Type B pancreatic cell (in vitro differentiated cells): Measurements from ENCODE around the gene ZNF501. TPM values are rescaled to one million over a fixed set of nuclear protein-coding genes. Genes with fewer than 3 reads are reported as not detected.

Source experiments
- DNase-seq: peaks from one replicate; pipeline ENCODE4 v3.0.0; 2021; ENCODE audit warnings: mixed read lengths; ENCODE audit not compliant: unreplicated experiment; ENCODE audit errors: extremely low spot score
- H3K27ac Mint-ChIP-seq: 2 replicates; pipeline ENCODE4 v1.8.0; 2021; ENCODE audit warnings: mild to moderate bottlenecking, mixed read lengths
- H3K27me3 Mint-ChIP-seq: 2 replicates; pipeline ENCODE4 v1.8.0; 2021; ENCODE audit warnings: mixed read lengths
- H3K36me3 Mint-ChIP-seq: 2 replicates; pipeline ENCODE4 v1.8.0; 2021; ENCODE audit warnings: mixed read lengths
- H3K4me1 Mint-ChIP-seq: one replicate; pipeline ENCODE4 v1.8.0; 2021; ENCODE audit warnings: mixed read lengths; ENCODE audit not compliant: unreplicated experiment
- H3K4me3 Mint-ChIP-seq: 2 replicates; pipeline ENCODE4 v1.8.0; 2021; ENCODE audit warnings: mild to moderate bottlenecking, mixed read lengths
- H3K9me3 Mint-ChIP-seq: 2 replicates; pipeline ENCODE4 v1.8.0; 2021; ENCODE audit warnings: mixed read lengths
- CTCF ChIP-seq: fragments of 200-600 bp; sonication (generic); conservative IDR thresholded peaks from 2 replicates; pipeline ENCODE4 v1.5.0; 2021; ENCODE audit warnings: antibody characterized with exemption, mild to moderate bottlenecking
- total RNA-seq: library from RNA; stranded (reverse); gene quantifications from 2 replicates; pipeline ENCODE4 v1.2.1, GENCODE V29; 2021; ENCODE audit warnings: low replicate concordance

ZNF501 gene
- total RNA-seq, 1 donor from 2014 or later, result 5.0 TPM

GRCh38 chr3:44712455-44713075 lies 16.9 kb upstream of the ZNF501 start, which contains the start of gene ZNF502:
ZNF502 (plus strand) TSS chr3:44712660; CDS start chr3:44720262, 7,602 bp downstream.
- no peak for DNase-seq
- H3K27me3 Mint-ChIP-seq, result peaks cover 4% of the 10 kb centered on the region
- no peak within 1 kb of the TSS for H3K27ac Mint-ChIP-seq
- H3K4me1 Mint-ChIP-seq, result no peaks in the 10 kb centered on the region
- no peak for TF ChIP-seq CTCF
- no peaks in the 10 kb centered on the region for H3K36me3 Mint-ChIP-seq
- H3K9me3 Mint-ChIP-seq, result no peaks in the 10 kb centered on the region
- no peak within 1 kb of the TSS for H3K4me3 Mint-ChIP-seq

GRCh38 chr3:44721231-44722102 lies 8.0 kb upstream of the ZNF501 start:
- peaks cover 31% of the 10 kb centered on the region for H3K9me3 Mint-ChIP-seq
- DNase-seq, result no peak
- no peaks in the 10 kb centered on the region for H3K4me1 Mint-ChIP-seq
- H3K4me3 Mint-ChIP-seq, result no peak overlapping the region
- no peak overlapping the region for H3K27ac Mint-ChIP-seq
- TF ChIP-seq CTCF, result no peak
- no peaks in the 10 kb centered on the region for H3K27me3 Mint-ChIP-seq
- no peaks in the 10 kb centered on the region for H3K36me3 Mint-ChIP-seq

- no peak for DNase-seq
- Mint-ChIP-seq H3K4me1 (no peaks in the 10 kb centered on the region), H3K36me3 (no peaks in the 10 kb centered on the region), H3K27ac (no peak overlapping the region), H3K9me3 (peaks cover 31% of the 10 kb centered on the region), H3K27me3 (no peaks in the 10 kb centered on the region), H3K4me3 (no peak overlapping the region)
- no peak for TF ChIP-seq CTCF
Measured at GRCh38 chr3:44722103-44722401, 7.4 kb upstream of the ZNF501 start.

GRCh38 chr3:44734646-44735168 lies 5.3 kb downstream of the ZNF501 start:
- Mint-ChIP-seq H3K4me3 (no peak overlapping the region), H3K27me3 (no peaks in the 10 kb centered on the region), H3K36me3 (peaks cover 50% of the 10 kb centered on the region), H3K27ac (no peak overlapping the region), H3K4me1 (no peaks in the 10 kb centered on the region), H3K9me3 (peaks cover 24% of the 10 kb centered on the region)
- no peak for TF ChIP-seq CTCF
- no peak for DNase-seq

- Mint-ChIP-seq H3K4me3 (peak overlapping the region; percentile 90), H3K27ac (peak overlapping the region; percentile 89), H3K9me3 (no peaks in the 10 kb centered on the region), H3K36me3 (peaks cover 44% of the 10 kb centered on the region), H3K4me1 (peaks cover 12% of the 10 kb centered on the region), H3K27me3 (no peaks in the 10 kb centered on the region)
- TF ChIP-seq CTCF, result no peak
- no peak for DNase-seq
Measured at GRCh38 chr3:44761101-44761423, 31.6 kb downstream of the ZNF501 start.
